Kidney epithelial cell (primary cell): ENCODE results near the gene DPM3. TPM values are rescaled to one million over a fixed set of nuclear protein-coding genes. Genes with fewer than 3 reads are reported as not detected.

Experiments used
- DNase-seq: peaks from one replicate; pipeline ENCODE4 v3.0.0-alpha.2; 2010; ENCODE audit warnings: low read depth
- H3K27me3 ChIP-seq: 2 replicates; pipeline ENCODE4 v1.6.0; 2011; ENCODE audit warnings: low read length; ENCODE audit not compliant: control insufficient read depth, insufficient read depth
- H3K36me3 ChIP-seq: 2 replicates; pipeline ENCODE4 v1.5.1; 2011; ENCODE audit warnings: low read length; ENCODE audit not compliant: control insufficient read depth, insufficient read depth
- H3K4me3 ChIP-seq: 2 replicates; pipeline ENCODE4 v1.5.1; 2011; ENCODE audit warnings: low read depth, mild to moderate bottlenecking, control low read depth, low read length
- total RNA-seq: library from RNA; depleted of rRNA; stranded (reverse); fragments of >200 nt; gene quantifications from 2 replicates; pipeline ENCODE4 v1.2.3, GENCODE V29; 2015
- TF ChIP-seq, protein P1 (sequence below): IDR thresholded peaks from 2 replicates; pipeline ENCODE4 v1.5.1; 2011; ENCODE audit warnings: mild to moderate bottlenecking, moderate library complexity, low read length, control low read depth, inconsistent platforms; ENCODE audit not compliant: insufficient read depth, poor library complexity, severe bottlenecking

Gene DPM3
- total RNA-seq, 1 donor from 2014 or later, result 74.9 TPM

DNA sequence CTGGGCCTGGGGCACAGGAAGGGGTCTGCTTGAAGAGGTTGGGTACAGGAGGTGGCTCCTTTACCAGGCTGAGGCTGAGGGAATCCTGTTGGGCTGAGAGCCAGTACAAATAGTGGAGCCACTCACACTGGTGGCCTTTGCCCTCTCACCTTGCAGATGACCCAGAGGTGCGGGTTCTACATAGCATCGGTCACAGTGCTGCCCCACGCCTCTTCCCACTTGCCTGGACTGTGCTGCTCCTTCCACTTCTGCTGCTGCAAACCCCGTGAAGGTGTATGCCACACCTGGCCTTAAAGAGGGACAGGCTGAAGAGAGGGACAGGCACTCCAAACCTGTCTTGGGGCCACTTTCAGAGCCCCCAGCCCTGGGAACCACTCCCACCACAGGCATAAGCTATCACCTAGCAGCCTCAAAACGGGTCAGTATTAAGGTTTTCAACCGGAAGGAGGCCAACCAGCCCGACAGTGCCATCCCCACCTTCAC lies 6.5 kb downstream of the DPM3 start:
- no peak for DNase-seq
- H3K36me3 ChIP-seq, result peaks cover 7% of the 10 kb centered on the region
- H3K4me3 ChIP-seq, result no peak overlapping the region

DNA sequence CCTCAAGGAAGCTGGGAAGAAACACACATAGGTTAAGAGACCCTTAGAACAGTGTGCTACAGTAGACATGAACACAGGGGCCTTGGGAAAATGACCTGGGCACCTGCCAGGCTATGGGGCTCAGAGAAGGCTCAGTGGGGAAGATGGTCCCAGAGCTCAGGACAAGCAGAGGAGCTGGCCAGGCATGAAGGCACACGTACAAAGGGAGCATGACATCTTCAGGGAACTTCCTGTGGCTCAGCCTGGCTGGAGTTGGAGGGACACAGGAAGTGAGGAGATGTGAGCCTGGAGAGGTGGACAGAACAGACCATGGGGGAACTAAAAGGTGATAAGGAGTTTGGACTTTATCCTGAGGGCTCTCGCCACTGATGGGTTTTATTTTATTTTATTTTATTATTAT lies 8.5 kb downstream of the DPM3 start:
- no peak for DNase-seq
- no peaks in the 10 kb centered on the region for H3K27me3 ChIP-seq
- H3K36me3 ChIP-seq, result peaks cover 7% of the 10 kb centered on the region
- no peak overlapping the region for H3K4me3 ChIP-seq
- TF ChIP-seq, protein P1, sequence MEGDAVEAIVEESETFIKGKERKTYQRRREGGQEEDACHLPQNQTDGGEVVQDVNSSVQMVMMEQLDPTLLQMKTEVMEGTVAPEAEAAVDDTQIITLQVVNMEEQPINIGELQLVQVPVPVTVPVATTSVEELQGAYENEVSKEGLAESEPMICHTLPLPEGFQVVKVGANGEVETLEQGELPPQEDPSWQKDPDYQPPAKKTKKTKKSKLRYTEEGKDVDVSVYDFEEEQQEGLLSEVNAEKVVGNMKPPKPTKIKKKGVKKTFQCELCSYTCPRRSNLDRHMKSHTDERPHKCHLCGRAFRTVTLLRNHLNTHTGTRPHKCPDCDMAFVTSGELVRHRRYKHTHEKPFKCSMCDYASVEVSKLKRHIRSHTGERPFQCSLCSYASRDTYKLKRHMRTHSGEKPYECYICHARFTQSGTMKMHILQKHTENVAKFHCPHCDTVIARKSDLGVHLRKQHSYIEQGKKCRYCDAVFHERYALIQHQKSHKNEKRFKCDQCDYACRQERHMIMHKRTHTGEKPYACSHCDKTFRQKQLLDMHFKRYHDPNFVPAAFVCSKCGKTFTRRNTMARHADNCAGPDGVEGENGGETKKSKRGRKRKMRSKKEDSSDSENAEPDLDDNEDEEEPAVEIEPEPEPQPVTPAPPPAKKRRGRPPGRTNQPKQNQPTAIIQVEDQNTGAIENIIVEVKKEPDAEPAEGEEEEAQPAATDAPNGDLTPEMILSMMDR, result no peak

More for the DNA sequence above, 6.5 kb downstream of the DPM3 start:
- no peaks in the 10 kb centered on the region for H3K27me3 ChIP-seq
- TF ChIP-seq, protein P1, result no peak

DNA sequence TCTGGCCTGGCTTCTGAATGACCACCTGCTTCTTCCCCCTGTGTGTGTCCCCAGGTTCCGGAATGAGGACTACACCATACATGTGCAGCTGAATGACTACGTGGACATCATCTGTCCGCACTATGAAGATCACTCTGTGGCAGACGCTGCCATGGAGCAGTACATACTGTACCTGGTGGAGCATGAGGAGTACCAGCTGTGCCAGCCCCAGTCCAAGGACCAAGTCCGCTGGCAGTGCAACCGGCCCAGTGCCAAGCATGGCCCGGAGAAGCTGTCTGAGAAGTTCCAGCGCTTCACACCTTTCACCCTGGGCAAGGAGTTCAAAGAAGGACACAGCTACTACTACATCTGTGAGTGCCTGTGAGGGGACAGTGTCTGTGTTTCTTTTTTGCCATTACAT lies 9.0 kb downstream of the DPM3 start:
- peaks cover 7% of the 10 kb centered on the region for H3K36me3 ChIP-seq
- no peaks in the 10 kb centered on the region for H3K27me3 ChIP-seq
- TF ChIP-seq, protein P1, result no peak
- no peak for DNase-seq
- no peak overlapping the region for H3K4me3 ChIP-seq

DNA sequence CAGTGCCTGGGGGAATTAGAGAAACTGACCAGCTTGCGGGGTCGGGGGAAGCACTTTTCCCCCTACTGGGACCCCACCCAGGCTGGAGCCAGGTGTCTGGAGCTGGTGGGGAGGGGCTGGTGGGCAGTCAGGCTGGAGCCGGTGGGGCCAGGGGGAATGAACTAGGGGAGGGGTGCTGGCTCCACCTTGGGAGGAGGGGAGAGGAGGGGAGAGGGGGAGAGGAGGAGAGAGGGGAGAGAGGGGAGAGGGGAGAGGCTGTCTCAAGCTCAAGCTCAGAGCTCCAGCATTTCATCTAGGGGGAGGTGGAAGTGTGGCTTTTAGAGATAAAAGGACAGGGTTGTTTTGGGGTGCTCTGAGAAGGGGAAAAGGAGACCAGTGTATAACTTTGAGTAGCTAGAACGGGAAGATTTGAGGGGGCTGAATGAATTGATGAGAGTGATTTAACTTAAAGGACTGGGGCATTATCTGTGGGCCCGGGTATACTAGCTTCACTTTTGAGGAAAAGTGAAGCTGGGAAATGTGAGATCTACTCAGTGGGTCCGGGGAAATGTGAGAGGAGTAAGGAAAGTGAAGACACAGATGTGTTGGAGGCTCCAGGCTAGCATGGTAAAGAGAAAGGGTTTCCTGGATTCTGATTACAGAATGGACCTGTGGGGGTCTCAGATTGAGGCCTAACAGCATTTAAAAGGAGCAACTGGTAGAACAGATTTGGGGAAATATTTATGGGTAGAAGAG lies 9.9 kb downstream of the DPM3 start:
- Histone ChIP-seq H3K36me3 (peaks cover 7% of the 10 kb centered on the region), H3K27me3 (no peaks in the 10 kb centered on the region), H3K4me3 (peak overlapping the region; percentile 70)
- DNase-seq, result no peak
- TF ChIP-seq, protein P1, result no peak

DNA sequence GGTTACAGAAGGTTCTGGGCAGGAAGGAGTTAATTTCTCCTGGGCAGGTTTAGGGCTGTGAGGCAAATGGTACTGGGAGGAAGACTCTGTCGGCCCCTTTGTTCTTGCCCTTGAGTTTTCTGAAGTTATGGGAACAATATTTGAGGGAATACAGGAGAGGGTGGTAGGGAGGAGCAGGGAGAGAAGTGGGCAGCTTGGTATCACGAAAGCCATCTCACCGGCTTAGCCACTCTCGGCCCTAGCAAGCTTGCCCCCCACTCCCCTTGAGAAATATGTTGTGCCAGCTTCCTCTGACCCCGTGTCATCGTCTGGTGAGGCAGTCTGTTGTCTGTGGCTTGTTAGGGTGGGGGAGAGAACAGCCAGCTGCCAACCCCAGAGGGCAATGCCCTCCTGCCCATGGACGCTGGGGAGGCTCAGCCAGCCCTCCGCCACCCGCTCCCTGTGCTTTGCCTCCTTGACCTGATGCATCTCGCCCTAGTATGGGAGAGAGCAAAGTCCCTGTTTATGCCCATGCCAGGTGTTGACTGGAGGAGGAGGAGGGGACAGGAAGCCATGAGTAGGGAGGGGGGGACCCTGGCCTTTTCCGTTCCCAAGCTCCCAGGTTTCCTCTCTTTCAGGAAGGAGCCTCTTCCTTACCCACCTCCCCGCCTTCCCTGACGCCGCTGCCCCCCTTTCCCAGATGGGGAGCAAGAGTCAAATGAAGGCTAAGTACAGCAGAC lies 11.4 kb downstream of the DPM3 start:
- Histone ChIP-seq H3K27me3 (no peaks in the 10 kb centered on the region), H3K36me3 (peaks cover 6% of the 10 kb centered on the region), H3K4me3 (peak overlapping the region; percentile 70)
- no peak for DNase-seq
- TF ChIP-seq, protein P1, result no peak
